GM19455 (cell line): Measurements from ENCODE around the gene LRRC4B.

Experiments
- ATAC-seq: cut with Tn5 transposase; IDR thresholded peaks from one replicate; pipeline ENCODE4 v1.9.1; 2021; ENCODE audit not compliant: unreplicated experiment

Gene LRRC4B

DNA sequence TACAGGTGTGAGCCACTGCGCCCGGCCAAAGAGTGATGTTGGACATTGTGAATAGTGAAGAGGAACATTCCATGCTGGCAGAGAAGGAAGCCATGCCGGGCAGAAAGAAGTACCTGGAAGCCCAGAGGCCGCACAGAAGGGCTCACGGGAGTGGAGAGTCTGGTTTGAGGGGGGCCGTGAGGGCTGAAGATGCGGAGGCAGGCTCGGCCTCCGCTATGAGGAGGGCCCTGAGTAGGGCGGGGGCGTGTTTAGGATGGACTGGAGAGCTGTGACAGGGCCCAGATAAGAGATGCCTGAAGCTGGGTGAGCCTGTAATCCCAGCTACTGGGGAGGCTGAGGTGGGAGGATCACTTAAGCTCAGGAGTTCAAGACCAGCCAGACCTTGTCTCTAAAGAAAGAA is 58.9 kb downstream of the LRRC4B start:
- ATAC-seq = no peak

DNA sequence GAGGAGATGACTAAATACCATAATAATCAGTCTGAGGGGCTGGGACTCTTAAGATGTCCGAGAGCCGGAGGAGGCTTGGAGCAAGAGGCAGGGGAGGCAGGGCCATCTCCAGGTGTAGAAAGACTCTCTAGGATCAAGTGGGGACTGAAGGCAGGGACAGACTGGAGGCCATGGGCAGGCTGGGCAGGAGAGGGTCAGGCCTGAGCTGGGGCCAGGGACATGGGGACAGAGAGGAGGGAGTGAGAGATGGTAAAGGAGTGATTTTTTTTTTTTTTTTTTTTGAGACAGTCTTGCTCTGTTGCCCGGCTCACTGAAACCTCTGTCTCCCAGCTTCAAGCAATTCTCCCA is 59.4 kb downstream of the LRRC4B start:
- ATAC-seq = no peak

- ATAC-seq = no peak
Measured at GRCh38 chr19:50507376-50507775, 60.9 kb downstream of the LRRC4B start.

GRCh38 chr19:50506700-50507099 is 61.5 kb downstream of the LRRC4B start:
- ATAC-seq = no peak

DNA sequence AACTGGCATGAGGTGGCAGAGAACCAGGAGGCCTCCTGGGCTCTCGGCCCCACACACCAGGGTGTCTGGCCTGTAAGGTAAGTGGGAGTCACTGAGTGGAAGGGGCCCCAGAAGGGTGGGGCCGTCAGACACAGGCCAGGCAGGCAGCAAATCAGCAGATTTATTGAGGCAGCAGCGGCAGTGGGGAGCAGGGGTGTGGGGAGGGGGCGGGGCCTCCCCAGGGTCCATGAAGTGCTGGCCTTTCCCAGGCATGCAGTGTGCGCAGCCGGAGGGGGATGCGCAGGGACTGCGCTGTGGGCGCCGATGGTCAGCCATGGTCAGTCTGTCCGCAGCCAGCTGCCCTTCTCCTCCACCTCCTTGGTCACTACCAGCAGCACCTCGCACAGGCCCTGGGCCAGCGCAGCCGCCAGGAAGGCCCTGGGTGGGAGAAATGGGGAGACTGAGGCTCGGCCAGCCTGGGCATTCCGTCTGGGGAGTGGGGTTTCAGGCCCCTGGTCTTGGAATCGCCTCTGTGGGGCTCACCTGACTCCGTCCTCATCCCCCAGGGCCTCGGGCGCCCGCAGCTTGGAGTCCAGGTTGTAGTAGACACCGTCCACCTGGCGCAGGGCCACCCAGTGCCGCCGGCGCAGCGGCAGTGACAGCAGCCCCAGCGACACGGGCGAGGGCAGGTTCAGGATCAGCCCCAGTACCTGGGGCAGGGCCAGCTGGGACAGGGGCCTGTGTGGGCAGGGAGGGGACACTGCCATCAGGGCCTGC is 62.2 kb downstream of the LRRC4B start:
- no peak for ATAC-seq

- ATAC-seq = no peak
Measured at GRCh38 chr19:50501568-50502475, 66.4 kb downstream of the LRRC4B start.

DNA sequence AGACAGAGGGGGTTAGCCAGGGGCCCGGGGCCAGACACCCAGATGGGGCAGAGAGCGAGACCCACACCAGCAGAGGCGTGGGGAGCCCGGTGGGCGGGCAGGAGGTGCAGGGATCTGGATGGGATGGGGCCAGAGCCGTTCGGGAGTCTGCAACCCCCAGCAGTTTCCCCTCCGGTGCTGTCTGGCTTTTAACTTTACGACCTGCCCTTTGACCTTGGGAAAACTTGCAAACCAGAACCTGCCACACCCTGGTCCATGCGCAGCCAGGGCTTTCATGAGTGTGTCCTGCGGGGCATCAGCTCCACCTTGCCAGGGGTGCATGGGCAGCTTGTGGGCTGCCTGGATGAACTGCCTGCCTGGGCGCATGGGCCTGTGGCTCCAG is 67.1 kb downstream of the LRRC4B start:
- no peak for ATAC-seq

DNA sequence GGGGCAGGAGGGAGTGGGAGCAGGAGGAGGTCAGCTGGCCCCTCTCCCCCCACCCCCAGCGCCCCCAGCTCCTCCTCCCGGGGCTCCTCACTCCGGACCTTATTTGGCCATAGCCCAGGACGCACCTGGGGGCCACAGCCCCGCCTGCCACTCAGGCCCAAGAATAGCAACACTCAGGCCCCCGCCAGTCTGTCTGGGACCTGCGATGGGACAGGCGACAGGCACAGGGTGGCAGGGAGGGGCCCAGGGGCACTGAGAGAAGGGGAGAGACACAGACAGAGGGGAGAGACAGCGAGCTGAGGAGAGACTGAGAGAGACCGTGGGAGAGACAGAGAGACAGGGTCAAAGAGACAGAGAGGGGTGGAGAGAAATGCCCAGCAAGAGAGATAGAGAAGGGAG is 67.5 kb downstream of the LRRC4B start:
- ATAC-seq = no peak

GRCh38 chr19:50500060-50500752 is 68.0 kb downstream of the LRRC4B start:
- ATAC-seq = no peak

DNA sequence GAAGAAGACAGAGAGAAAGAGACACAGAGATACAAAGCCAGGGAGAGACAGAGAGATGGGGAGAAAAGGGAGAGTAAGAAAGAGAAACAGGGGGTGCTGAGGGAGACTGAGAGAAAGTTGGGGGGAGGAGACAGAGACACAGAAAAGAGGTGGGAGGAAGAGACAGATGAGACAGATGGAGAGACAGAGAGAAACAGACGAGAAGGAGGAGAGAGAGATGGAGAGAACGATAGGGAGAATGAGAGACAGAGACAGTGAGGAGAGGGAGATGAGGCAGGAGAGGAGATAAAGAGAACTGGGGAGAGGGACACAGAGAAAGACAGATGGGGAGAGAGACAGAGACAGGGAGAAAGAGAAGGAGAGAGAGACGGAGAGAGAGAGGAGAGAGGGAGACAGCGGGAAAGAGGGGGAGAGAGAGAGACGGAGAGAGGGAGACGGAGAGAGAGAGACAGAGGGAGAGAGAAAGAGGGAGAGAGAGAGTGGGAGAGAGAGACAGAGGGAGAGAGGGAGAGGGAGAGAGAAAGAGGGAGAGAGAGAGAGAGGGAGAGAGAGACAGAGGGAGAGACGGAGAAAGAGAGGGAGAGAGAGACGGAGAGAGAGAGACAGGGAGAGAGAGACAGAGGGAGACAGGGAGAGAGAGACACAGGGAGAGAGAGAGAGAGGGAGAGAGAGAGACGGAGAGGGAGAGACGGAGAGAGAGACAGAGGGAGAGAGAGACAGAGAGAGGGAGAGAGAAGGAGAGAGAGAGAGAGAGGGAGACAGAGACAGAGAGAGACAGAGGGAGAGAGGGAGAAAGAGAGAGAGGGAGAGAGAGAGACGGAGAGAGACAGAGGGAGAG is 69.8 kb downstream of the LRRC4B start:
- ATAC-seq = no peak

GRCh38 chr19:50497022-50497405 is 71.2 kb downstream of the LRRC4B start:
- ATAC-seq = no peak

DNA sequence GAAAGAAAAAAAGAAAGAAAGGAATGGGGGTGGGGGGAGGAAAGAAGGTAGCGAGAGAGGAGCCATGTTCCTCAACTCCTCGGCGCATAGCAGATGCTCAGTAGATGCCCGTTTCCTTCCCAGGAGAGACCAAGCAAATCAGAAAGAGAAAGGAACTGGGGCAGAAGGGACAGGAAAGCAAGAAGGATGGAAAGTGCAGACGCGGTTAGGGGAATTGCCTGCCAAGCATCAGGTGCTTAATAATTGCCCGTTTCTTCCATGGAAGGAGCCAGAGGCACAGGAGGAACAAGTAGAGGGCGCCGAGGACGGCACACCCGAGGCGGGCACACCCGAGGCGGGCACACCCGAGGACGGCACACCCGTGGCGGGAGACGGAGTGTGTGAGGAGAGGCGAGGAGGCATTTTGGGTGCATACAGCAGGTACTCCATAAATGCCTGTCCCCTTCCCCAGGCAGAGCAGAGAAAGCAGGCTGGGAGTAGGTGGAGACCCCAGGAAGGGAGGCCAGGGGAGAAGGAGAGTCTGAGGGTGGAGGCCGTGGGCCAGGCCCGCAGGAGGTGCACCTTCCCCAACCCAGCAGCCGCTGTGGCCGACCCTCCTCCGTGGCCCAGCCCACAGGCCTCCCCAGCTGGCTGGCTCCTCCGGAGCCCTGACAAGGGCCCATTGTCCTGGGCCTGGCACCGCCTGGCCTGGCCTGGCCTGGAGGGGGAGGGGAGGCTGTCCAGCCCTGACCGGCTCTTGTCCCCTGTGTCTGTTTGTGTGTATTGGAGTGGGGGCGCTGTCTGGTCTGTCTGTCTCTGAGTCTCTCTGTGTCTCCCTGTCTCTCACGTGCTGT is 71.8 kb downstream of the LRRC4B start:
- ATAC-seq = no peak

DNA sequence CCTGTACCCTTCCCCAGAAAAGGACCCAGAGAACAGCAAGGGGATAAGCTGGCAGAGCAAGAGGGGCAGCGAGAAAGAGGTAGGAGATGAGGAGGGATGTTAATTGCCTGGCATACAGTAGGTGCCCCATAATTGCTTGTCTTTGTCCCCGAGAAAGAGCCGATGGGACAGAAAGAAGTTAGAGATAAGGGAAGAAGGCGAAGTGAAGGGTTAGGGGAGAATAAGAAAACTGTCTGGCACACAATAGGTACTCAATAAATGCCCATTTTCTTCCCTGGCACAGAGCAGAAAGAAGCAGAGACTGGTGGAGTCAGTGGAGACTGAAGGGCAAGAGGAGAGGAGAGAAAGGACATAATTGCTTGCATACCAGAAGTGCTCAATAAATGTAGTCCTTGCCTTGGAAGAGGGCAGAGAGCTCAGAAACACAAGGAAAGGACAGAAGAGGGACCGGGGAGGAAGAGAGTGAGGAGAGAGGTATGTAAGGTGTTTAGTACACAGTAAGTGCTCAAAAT is 73.2 kb downstream of the LRRC4B start:
- ATAC-seq = no peak

DNA sequence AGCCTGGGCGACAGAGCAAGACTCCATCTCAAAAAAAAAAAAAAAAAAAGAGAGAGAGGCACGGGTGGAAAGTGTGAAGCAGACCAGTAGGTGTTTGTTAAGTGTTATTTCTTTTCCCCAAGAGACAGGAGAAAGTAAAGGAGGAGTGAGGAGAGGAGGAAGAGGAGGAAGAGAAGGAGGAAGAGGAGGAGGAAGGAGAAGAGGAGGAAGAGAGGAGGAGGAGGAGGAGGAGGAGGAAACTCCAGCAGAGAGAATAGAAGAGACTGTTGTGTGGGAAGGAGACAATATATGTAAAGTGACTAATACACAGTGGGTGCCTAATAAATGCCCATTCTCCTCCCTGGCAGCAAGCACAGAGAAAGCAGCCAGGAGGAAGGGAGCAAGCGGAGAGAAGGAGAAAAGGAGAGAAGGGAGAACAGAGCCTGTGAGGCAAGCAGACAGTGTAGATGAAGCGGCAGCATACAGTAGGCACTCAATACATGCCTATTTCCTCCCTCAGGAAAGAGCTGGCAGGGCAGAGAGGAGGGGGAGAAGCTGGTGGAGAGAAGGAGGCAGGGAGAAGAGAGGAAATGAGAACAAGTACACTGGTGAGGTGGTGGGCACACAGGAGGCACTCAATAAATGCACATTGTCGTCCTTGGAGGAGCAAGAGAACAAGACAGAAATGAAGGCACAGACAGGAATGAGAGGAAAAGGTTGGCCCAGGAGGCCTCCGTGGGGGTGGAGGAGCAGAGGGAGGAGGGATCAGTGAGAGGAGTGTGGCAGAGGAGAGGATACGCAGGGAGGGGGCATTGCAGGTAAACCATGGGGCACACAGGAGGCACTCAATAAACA is 73.8 kb downstream of the LRRC4B start:
- ATAC-seq = no peak

DNA sequence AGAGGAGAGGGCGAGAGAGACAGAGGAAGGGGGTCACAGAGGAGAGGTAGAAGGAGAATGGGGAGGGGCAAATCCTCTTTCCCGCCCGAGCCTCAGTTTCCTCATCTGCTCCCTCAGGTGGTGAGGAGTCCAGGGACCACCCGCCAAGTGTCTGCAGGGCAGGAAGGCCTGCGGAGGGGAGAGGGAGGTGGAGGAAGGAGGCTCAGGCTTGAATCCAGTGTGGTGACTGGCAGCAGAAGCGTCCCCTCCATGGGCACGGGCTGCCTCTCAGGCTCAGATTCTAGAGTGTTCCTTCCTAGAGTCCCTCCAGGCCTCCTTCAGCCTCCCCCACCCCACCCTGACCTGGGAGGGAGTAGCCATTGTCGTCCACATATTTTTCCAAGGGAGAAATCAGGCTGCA is 75.1 kb downstream of the LRRC4B start:
- no peak for ATAC-seq

DNA sequence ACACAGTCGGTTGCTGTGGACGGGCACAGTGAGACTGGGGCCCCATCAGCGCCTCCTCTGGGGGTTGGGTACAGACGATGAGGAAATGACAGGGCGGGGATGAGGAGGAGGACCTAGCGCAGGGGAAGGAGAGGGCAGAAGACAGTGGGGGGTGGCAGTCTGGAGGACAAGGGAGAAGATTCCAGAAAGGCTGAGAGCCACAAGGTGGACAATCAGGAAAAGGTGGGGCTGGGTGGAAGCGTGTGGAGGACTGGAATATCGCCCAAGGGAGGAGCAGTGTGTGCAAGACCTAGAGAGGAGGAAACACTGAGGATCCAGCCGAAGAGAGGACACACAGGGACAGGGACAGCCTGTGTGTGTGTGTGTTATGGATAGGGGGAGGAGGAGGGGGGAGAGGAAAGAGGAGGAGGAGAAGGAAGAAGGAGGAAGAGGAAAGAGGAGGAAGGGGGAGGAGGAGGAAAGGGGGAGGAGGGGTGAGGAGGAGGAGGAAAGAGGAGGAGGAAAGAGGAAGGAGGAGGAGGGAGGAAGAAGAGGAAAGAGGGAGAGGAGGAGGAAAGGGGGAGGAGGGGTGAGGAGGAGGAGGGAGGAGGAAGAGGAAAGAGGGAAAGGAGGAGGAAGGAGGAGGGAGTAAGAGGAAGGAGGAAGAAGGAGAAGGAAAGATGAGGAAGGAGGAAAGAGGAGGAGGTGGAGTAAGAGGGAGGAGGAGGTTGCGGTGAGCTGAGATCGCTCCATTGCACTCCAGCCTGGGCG is 75.8 kb downstream of the LRRC4B start:
- ATAC-seq = no peak

DNA sequence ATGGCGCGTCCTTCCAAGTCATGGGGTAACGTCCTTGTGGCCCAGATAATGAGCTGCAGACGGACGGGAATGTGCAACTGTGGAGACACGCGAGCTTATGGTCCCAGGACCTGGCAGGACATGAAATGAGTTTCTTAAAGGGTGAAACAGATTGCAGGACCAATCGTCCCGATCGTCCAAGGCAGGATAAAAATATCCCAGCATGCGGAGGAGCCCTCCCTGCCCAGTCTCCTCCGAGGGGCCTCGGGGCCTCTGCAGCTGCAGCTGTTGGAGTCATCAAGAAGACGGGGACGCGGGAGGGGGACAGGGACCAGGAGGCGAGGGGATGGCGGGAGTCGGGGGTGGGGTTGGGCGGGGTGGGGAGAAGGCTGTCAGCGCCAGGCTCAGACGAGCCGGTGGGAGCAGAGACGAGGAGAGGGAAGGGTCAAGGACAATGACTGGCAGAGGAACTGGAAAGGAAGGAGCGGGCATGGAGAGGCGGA is 77.2 kb downstream of the LRRC4B start:
- ATAC-seq = no peak

GRCh38 chr19:50490411-50490811 is 77.8 kb downstream of the LRRC4B start:
- no peak for ATAC-seq
